GM21786 (cell line): ENCODE measurements around the gene FBRSL1.
A peak's percentile ranks its signal among the peaks of the same experiment; 100 is the strongest.

Source experiments
- ATAC-seq: cut with Tn5 transposase; IDR thresholded peaks from one replicate; pipeline ENCODE4 v1.9.1; 2021; ENCODE audit not compliant: unreplicated experiment

FBRSL1 gene

GRCh38 chr12:132495629-132496357 is 5.8 kb downstream of the FBRSL1 start:
- no peak for ATAC-seq

- ATAC-seq = no peak
Observed at GRCh38 chr12:132496358-132496669, 6.4 kb downstream of the FBRSL1 start.

- ATAC-seq = no peak
Observed at GRCh38 chr12:132496710-132497109, 6.8 kb downstream of the FBRSL1 start.

- ATAC-seq = no peak
Observed at GRCh38 chr12:132497514-132498405, 7.8 kb downstream of the FBRSL1 start.

DNA sequence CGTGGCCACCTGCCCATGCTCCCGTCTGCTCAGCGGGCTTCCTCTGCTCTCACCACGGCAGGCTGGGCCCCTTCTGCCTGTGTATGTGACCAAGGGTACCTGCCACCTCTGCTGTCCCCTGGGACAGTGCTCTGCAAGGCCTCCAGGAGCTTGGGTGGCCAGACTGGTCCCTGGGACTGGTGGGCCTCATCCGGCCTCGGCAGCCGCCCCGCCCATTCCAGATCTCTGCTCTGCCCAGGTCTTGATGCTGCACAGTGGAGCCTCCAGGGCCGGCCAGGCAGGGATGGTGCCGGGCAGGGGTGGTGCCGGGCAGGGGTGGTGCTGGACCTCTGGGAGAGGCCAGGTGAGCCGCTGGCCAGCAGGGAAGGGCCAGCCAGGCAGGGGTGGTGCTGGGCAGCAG is 9.0 kb downstream of the FBRSL1 start:
- ATAC-seq = no peak

- ATAC-seq = no peak
Observed at GRCh38 chr12:132500142-132500855, 10.3 kb downstream of the FBRSL1 start.

DNA sequence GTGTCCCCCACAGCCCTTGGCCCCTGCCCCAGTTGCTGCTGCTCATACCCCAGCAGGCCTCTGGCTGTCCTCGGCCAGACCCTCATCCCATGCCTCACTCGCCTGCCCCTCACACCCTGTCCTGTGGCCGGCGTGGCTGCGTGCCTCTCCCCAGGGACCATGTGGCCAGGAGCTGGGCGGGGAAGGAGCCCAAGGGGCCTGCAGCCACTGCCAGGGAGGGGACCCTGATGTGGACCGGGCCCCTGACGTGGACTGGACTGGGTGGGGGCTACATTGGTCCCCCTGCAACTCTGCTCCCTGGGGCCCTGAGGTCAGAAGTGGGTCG is 10.9 kb downstream of the FBRSL1 start:
- no peak for ATAC-seq

- ATAC-seq = no peak
Observed at GRCh38 chr12:132501204-132501940, 11.4 kb downstream of the FBRSL1 start.

GRCh38 chr12:132502149-132502881 is 12.4 kb downstream of the FBRSL1 start:
- no peak for ATAC-seq

DNA sequence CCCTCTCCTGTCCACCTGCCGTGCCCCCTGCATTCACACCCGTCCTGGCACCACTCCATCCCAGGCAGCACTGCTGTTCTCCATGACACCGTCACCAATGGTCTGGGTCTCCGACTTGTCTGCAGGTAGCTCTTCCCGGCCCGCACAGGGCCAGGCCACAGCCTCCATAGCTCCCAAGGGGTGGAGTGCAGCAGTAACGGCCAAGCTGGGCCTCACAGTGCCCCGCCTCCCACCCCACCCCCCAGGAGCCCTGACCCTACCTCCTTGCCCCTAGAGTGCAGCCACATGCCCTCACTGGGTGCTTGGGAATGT is 12.9 kb downstream of the FBRSL1 start:
- ATAC-seq = no peak

- no peak for ATAC-seq
Observed at GRCh38 chr12:132503618-132504204, 13.8 kb downstream of the FBRSL1 start.

DNA sequence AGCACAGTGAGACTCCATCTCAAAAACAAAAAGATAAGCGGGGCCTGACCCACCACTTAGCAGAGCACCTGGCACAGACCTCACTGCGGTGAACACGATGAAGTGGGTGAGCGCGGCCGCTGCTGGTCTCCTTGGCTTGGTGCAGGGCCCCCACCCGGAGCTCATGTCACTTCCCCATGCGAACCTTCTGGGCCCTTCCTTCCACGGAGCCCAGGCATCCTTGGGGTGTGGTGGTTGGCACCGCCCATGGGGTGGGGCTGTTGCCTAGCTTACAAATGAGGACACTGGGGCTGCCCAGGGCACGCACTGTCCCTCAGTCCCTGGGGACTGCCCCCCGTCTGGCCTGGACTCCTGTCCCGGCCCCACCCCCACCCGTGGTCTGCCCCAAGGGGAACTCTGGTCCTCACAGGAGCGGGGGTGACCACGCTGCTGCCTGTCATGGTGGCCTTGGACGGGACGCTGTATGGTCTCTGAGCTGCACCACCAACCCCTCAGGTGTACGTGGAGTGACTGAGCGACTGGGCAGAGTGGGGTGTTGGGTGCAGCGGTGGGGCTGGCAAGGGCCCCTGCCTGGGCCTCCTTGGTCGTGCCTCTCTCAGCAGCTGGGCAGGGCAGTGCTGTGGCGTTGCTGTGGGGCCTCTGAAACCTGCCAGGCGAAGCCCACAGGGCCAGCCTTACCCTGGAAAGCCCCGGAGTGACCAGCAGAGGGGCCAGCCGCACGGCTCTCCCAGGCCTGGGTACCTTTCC is 15.3 kb downstream of the FBRSL1 start:
- ATAC-seq = no peak

DNA sequence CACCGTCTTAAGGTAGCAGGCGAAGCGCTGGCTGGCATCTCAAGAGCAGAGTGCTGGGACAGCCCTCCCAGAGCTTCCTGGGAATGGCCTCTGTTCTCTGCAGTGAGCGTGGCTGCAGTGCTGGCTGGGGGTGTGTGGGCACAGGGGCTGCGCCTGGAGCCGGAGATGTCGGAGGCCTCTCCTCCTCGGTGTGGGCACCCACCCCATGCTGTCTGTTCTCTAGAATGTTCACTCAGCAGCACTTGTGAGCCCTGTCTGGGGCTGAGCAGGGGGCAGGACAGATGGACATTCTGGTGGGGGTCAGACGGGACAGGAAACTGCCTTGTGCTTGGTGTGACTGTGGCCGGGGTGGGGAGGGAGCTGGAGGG is 15.9 kb downstream of the FBRSL1 start:
- no peak for ATAC-seq

DNA sequence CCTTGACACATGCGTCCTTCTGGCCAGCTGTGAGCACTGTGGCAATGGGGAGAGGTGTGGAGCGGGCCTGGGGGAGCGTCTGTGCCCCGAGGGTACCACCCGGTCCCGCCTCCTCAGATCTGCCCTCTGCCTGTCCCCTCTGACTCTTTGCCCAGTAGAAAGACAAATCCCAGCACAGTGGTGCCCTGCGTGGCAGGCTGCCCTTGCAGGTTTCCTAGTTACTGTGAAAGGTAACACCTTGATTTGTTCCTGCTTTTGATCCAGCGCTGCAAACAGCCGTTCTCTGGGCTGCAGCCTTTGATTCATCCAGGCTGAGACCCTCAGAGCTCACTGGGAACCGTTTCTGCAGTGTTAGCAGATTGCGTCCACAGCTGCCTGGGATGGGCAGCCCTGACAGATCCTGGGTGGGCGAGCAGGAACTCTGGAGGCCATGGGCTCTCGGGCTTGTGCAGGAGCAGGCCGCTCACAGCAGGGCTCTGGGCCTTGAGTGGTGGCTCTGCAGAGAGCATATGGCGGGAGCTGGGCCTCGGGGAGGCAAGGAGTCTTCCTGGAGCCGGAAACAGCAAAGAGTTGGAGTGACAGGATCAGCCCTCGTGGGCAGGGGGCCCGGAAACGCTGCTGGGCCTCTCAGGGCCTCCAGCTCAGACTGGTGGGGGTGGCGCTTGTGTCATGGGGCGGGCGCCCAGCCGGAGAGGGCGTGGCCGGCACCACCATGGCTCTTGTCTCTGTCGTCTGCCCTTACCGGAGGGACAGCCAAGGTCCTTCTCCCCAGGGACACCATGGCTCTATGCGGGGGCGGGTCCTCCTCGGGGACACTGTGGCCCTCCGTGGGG is 16.6 kb downstream of the FBRSL1 start:
- peak; percentile 77 for ATAC-seq

DNA sequence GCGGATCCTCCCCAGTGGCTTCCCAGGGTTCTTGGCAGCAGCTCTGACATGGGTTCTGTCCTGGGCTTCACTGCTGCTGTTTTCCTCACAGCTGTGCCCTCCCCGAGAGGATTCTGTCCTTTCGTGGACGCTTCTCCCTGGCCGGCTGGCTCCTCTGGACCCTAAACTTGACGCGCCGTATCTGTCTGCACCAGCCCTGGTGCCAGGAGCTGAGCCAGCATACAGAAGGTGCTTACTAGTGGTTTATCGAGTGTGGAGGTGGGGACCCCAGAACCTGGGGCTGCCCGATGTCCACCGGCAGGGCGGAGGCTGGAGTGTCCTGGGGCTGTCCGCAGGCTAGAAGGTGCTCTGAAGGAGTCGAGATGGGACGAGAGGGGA is 17.2 kb downstream of the FBRSL1 start:
- ATAC-seq = peak; percentile 13

DNA sequence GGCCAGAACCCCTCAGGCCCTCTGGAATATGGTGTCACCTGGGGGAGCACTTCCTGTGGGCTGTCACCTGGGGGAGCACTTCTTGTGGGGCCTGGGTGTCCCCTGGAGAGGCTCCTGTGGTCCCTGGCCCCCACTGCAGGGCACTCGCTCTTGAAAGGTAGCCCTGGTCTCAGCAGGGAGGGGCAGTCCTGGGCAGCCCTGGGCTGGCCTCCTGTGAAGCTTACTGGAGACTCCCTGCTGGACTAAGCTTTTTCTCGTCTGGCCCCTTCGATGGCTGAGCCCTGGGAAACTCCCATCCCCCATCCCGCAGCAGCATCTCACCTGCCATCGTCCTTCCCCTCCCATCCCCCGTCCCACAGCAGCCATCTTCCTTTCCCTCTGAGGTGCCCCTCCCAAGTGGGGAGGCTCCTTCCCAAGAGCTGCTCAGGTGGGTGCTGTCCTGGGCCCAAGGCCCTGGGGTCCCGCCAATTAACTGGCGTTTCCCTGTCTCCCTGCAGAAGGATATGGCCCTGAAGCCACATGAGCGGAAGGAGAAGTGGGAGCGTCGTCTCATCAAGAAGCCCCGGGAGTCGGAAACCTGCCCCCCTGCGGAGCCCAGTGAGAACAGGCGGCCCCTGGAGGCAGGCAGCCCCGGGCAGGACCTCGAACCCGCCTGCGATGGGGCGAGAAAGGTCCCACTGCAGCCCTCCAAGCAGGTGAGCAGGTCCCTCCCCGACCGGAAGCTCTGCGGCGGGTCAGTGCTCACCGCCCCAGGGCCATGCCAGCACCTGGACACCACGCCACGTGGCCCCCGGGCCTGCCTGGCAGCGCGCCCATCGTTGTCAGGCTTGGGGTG is 17.9 kb downstream of the FBRSL1 start:
- no peak for ATAC-seq

- ATAC-seq = no peak
Observed at GRCh38 chr12:132508491-132508740, 18.5 kb downstream of the FBRSL1 start.
